ENCODE results near the gene CDK19.
A peak's percentile ranks its signal among the peaks of the same experiment; 100 is the strongest.

Gene CDK19

GRCh38 chr6:110683241-110683640 is 132.0 kb downstream of the CDK19 start:
- H3K4me3 ChIP-seq (ENCODE audit: low read length in 2 of 2): no peak overlapping the region
- no peaks in the 10 kb centered on the region for H3K9me3 ChIP-seq (ENCODE audit: control insufficient read depth in 2 of 2, low read length in 2 of 2)
- H3K27ac ChIP-seq (ENCODE audit: low read length): no peak overlapping the region
- H3K27me3 ChIP-seq (ENCODE audit: control insufficient read depth in 1 of 2, insufficient read depth in 2 of 2, low read length in 2 of 2): no peaks in the 10 kb centered on the region
- no peaks in the 10 kb centered on the region for H3K36me3 ChIP-seq (ENCODE audit: control insufficient read depth in 2 of 2, insufficient read depth in 2 of 2, low read length in 2 of 2)
- H3K4me1 ChIP-seq (ENCODE audit: control insufficient read depth, insufficient read depth, low read length): no peaks in the 10 kb centered on the region
- H3K9ac ChIP-seq (ENCODE audit: low read length in 2 of 2): no peak overlapping the region

GRCh38 chr6:110682460-110682853 is 132.8 kb downstream of the CDK19 start:
- no peaks in the 10 kb centered on the region for H3K27me3 ChIP-seq (ENCODE audit: control insufficient read depth in 1 of 2, insufficient read depth in 2 of 2, low read length in 2 of 2)
- no peaks in the 10 kb centered on the region for H3K4me1 ChIP-seq (ENCODE audit: control insufficient read depth, insufficient read depth, low read length)
- H3K9ac ChIP-seq (ENCODE audit: low read length in 2 of 2): peak overlapping the region in 1 of 2 donors; percentile 24
- H3K4me3 ChIP-seq (ENCODE audit: low read length in 2 of 2): no peak overlapping the region
- no peaks in the 10 kb centered on the region for H3K36me3 ChIP-seq (ENCODE audit: control insufficient read depth in 2 of 2, insufficient read depth in 2 of 2, low read length in 2 of 2)
- H3K9me3 ChIP-seq (ENCODE audit: control insufficient read depth in 2 of 2, low read length in 2 of 2): no peaks in the 10 kb centered on the region
- no peak overlapping the region for H3K27ac ChIP-seq (ENCODE audit: low read length)

GRCh38 chr6:110681543-110682459 is 133.5 kb downstream of the CDK19 start:
- Histone ChIP-seq H3K4me3 (ENCODE audit: low read length in 2 of 2) (no peak overlapping the region), H3K27ac (ENCODE audit: low read length) (no peak overlapping the region), H3K9ac (ENCODE audit: low read length in 2 of 2) (peak overlapping the region in 1 of 2 donors; percentile 24), H3K9me3 (ENCODE audit: control insufficient read depth in 2 of 2, low read length in 2 of 2) (no peaks in the 10 kb centered on the region), H3K27me3 (ENCODE audit: control insufficient read depth in 1 of 2, insufficient read depth in 2 of 2, low read length in 2 of 2) (no peaks in the 10 kb centered on the region), H3K4me1 (ENCODE audit: control insufficient read depth, insufficient read depth, low read length) (no peaks in the 10 kb centered on the region), H3K36me3 (ENCODE audit: control insufficient read depth in 2 of 2, insufficient read depth in 2 of 2, low read length in 2 of 2) (no peaks in the 10 kb centered on the region)

- Histone ChIP-seq H3K9ac (ENCODE audit: low read length in 2 of 2) (no peak overlapping the region), H3K27ac (ENCODE audit: low read length) (no peak overlapping the region), H3K36me3 (ENCODE audit: control insufficient read depth in 2 of 2, insufficient read depth in 2 of 2, low read length in 2 of 2) (no peaks in the 10 kb centered on the region), H3K9me3 (ENCODE audit: control insufficient read depth in 2 of 2, low read length in 2 of 2) (no peaks in the 10 kb centered on the region), H3K4me1 (ENCODE audit: control insufficient read depth, insufficient read depth, low read length) (no peaks in the 10 kb centered on the region), H3K27me3 (ENCODE audit: control insufficient read depth in 1 of 2, insufficient read depth in 2 of 2, low read length in 2 of 2) (no peaks in the 10 kb centered on the region), H3K4me3 (ENCODE audit: low read length in 2 of 2) (no peak overlapping the region)
Observed at GRCh38 chr6:110676396-110676795, 138.9 kb downstream of the CDK19 start.

GRCh38 chr6:110674096-110674495 is 141.2 kb downstream of the CDK19 start:
- Histone ChIP-seq H3K27me3 (ENCODE audit: control insufficient read depth in 1 of 2, insufficient read depth in 2 of 2, low read length in 2 of 2) (no peaks in the 10 kb centered on the region), H3K4me1 (ENCODE audit: control insufficient read depth, insufficient read depth, low read length) (no peaks in the 10 kb centered on the region), H3K36me3 (ENCODE audit: control insufficient read depth in 2 of 2, insufficient read depth in 2 of 2, low read length in 2 of 2) (no peaks in the 10 kb centered on the region), H3K4me3 (ENCODE audit: low read length in 2 of 2) (no peak overlapping the region), H3K9ac (ENCODE audit: low read length in 2 of 2) (no peak overlapping the region), H3K9me3 (ENCODE audit: control insufficient read depth in 2 of 2, low read length in 2 of 2) (no peaks in the 10 kb centered on the region), H3K27ac (ENCODE audit: low read length) (no peak overlapping the region)

GRCh38 chr6:110672122-110672521 is 143.1 kb downstream of the CDK19 start:
- no peaks in the 10 kb centered on the region for H3K27me3 ChIP-seq (ENCODE audit: control insufficient read depth in 1 of 2, insufficient read depth in 2 of 2, low read length in 2 of 2)
- no peak overlapping the region for H3K4me3 ChIP-seq (ENCODE audit: low read length in 2 of 2)
- no peaks in the 10 kb centered on the region for H3K9me3 ChIP-seq (ENCODE audit: control insufficient read depth in 2 of 2, low read length in 2 of 2)
- no peak overlapping the region for H3K27ac ChIP-seq (ENCODE audit: low read length)
- H3K9ac ChIP-seq (ENCODE audit: low read length in 2 of 2): no peak overlapping the region
- H3K4me1 ChIP-seq (ENCODE audit: control insufficient read depth, insufficient read depth, low read length): no peaks in the 10 kb centered on the region
- H3K36me3 ChIP-seq (ENCODE audit: control insufficient read depth in 2 of 2, insufficient read depth in 2 of 2, low read length in 2 of 2): no peaks in the 10 kb centered on the region

GRCh38 chr6:110671447-110671846 is 143.8 kb downstream of the CDK19 start:
- Histone ChIP-seq H3K27me3 (ENCODE audit: control insufficient read depth in 1 of 2, insufficient read depth in 2 of 2, low read length in 2 of 2) (no peaks in the 10 kb centered on the region), H3K36me3 (ENCODE audit: control insufficient read depth in 2 of 2, insufficient read depth in 2 of 2, low read length in 2 of 2) (no peaks in the 10 kb centered on the region), H3K4me3 (ENCODE audit: low read length in 2 of 2) (no peak overlapping the region), H3K4me1 (ENCODE audit: control insufficient read depth, insufficient read depth, low read length) (no peaks in the 10 kb centered on the region), H3K9me3 (ENCODE audit: control insufficient read depth in 2 of 2, low read length in 2 of 2) (no peaks in the 10 kb centered on the region), H3K9ac (ENCODE audit: low read length in 2 of 2) (no peak overlapping the region), H3K27ac (ENCODE audit: low read length) (no peak overlapping the region)

- Histone ChIP-seq H3K9me3 (ENCODE audit: control insufficient read depth in 2 of 2, low read length in 2 of 2) (no peaks in the 10 kb centered on the region), H3K4me1 (ENCODE audit: control insufficient read depth, insufficient read depth, low read length) (no peaks in the 10 kb centered on the region), H3K4me3 (ENCODE audit: low read length in 2 of 2) (no peak overlapping the region), H3K27ac (ENCODE audit: low read length) (no peak overlapping the region), H3K9ac (ENCODE audit: low read length in 2 of 2) (no peak overlapping the region), H3K36me3 (ENCODE audit: control insufficient read depth in 2 of 2, insufficient read depth in 2 of 2, low read length in 2 of 2) (no peaks in the 10 kb centered on the region), H3K27me3 (ENCODE audit: control insufficient read depth in 1 of 2, insufficient read depth in 2 of 2, low read length in 2 of 2) (no peaks in the 10 kb centered on the region)
Observed at GRCh38 chr6:110665600-110665999, 149.7 kb downstream of the CDK19 start.

- Histone ChIP-seq H3K27me3 (ENCODE audit: control insufficient read depth in 1 of 2, insufficient read depth in 2 of 2, low read length in 2 of 2) (no peaks in the 10 kb centered on the region), H3K36me3 (ENCODE audit: control insufficient read depth in 2 of 2, insufficient read depth in 2 of 2, low read length in 2 of 2) (no peaks in the 10 kb centered on the region), H3K9me3 (ENCODE audit: control insufficient read depth in 2 of 2, low read length in 2 of 2) (no peaks in the 10 kb centered on the region), H3K9ac (ENCODE audit: low read length in 2 of 2) (no peak overlapping the region), H3K27ac (ENCODE audit: low read length) (no peak overlapping the region), H3K4me3 (ENCODE audit: low read length in 2 of 2) (no peak overlapping the region), H3K4me1 (ENCODE audit: control insufficient read depth, insufficient read depth, low read length) (no peaks in the 10 kb centered on the region)
Observed at GRCh38 chr6:110664933-110665332, 150.3 kb downstream of the CDK19 start.

- no peak overlapping the region for H3K27ac ChIP-seq (ENCODE audit: low read length)
- no peaks in the 10 kb centered on the region for H3K4me1 ChIP-seq (ENCODE audit: control insufficient read depth, insufficient read depth, low read length)
- no peak overlapping the region for H3K4me3 ChIP-seq (ENCODE audit: low read length in 2 of 2)
Observed at GRCh38 chr6:110662490-110663211, 152.6 kb downstream of the CDK19 start.

GRCh38 chr6:110661414-110661813 is 153.9 kb downstream of the CDK19 start:
- no peaks in the 10 kb centered on the region for H3K9me3 ChIP-seq (ENCODE audit: control insufficient read depth in 2 of 2, low read length in 2 of 2)
- H3K9ac ChIP-seq (ENCODE audit: low read length in 2 of 2): no peak overlapping the region
- no peaks in the 10 kb centered on the region for H3K27me3 ChIP-seq (ENCODE audit: control insufficient read depth in 1 of 2, insufficient read depth in 2 of 2, low read length in 2 of 2)
- H3K27ac ChIP-seq (ENCODE audit: low read length): no peak overlapping the region
- H3K4me1 ChIP-seq (ENCODE audit: control insufficient read depth, insufficient read depth, low read length): no peaks in the 10 kb centered on the region
- H3K36me3 ChIP-seq (ENCODE audit: control insufficient read depth in 2 of 2, insufficient read depth in 2 of 2, low read length in 2 of 2): no peaks in the 10 kb centered on the region
- no peak overlapping the region for H3K4me3 ChIP-seq (ENCODE audit: low read length in 2 of 2)

More at GRCh38 chr6:110662490-110663211, 152.6 kb downstream of the CDK19 start:
- H3K9me3 ChIP-seq (ENCODE audit: control insufficient read depth in 2 of 2, low read length in 2 of 2): no peaks in the 10 kb centered on the region
- no peaks in the 10 kb centered on the region for H3K36me3 ChIP-seq (ENCODE audit: control insufficient read depth in 2 of 2, insufficient read depth in 2 of 2, low read length in 2 of 2)
- no peak overlapping the region for H3K9ac ChIP-seq (ENCODE audit: low read length in 2 of 2)
- H3K27me3 ChIP-seq (ENCODE audit: control insufficient read depth in 1 of 2, insufficient read depth in 2 of 2, low read length in 2 of 2): no peaks in the 10 kb centered on the region
